HG02610 (cell line): ENCODE data around the gene PDE9A.
"Not testable (repeated sequence)": the region's sequence is repeated elsewhere in the genome, so short reads cannot be mapped to it uniquely, and the experiment has no call there.

Experiments
- ATAC-seq: cut with Tn5 transposase; IDR thresholded peaks from one replicate; pipeline ENCODE4 v1.9.1; 2021; ENCODE audit warnings: mild to moderate bottlenecking, moderate library complexity; ENCODE audit not compliant: unreplicated experiment

PDE9A gene

DNA sequence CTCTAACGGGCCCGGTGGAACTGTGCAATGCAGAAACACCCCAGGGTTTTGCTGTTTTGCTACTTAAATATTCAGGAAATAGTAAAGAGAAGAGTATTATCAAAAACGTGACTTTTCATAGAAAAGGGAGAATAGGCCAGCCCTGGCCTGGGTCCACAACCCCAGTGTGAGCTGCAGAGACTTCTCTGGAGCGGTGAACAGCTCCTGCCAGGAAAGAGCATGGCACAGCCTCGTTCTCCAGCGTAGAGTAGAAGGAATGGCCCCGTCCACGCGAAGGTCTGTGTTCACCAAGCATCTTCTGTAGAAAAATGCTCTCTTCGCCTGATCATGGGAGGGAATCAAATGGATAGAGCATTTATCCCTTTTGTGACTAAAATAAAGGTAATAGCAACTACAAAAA lies 51.4 kb downstream of the PDE9A start:
- no peak for ATAC-seq

DNA sequence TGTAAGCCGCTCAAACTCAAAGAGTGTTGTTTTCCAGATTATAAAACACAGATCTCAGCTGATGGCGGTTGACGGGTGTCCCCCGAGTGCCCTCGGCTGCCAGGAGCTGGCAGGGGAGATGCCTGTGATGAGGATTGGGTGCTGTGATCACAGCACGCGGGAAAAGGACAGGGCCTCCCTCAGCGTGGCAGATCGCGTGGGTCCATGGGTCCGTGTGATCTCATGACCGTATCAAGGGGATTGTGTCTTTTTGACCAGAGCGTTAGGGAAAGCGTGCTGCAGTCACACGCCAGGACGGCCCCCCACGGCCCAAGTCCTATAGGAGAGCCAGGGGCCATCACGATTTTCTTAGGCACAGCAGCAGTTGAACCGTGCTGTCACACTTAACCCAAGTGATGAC lies 51.9 kb downstream of the PDE9A start:
- ATAC-seq: no peak

DNA sequence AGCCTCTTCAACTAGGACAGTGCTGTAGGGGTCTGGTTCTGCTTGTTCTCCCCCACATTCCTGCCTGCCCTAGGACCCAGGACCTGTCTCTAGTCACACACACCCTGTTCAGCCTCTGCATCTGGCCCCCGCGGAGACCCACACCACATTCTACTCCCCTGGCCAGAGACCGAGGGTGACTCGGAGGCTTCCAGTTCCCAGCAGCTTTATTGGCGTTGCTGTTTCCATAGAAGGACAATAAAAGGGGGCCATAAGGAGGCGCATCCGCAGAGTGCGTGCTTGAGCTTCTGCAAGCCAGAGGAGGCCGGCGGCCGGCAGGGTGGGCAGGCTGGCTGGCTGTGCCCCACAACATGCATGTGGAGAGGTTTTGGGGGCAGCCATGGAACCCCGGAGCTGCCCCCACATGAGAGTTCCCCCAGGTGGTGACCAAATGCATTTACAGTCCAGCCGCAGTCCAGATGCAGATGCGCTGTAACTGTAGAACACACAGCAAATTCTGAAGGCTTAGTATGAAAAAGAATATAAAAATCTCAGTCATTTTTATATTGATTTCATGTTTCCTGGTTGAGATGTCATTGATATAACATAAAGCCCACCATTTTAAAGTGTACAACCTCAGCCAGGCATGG lies 52.4 kb downstream of the PDE9A start:
- ATAC-seq: no peak

DNA sequence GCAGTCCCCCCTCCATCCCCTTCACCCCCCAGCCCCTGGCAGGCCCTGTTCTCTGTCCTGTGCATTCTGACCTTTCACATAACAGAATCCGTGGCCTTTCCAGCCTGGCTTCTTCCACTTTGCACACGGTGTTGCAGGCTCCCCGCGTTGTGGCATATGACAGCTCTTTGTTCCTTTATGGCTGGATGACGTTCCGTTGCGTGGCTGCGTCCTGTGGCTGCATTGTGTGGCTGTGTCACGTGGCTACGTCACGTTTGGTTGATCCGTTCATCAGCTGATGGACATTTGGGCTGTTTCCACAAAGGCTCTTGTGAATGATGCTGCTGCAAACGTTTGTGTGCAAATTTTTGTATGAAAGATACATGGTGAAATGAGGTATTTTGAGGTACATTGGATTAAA lies 53.3 kb downstream of the PDE9A start:
- no peak for ATAC-seq

DNA sequence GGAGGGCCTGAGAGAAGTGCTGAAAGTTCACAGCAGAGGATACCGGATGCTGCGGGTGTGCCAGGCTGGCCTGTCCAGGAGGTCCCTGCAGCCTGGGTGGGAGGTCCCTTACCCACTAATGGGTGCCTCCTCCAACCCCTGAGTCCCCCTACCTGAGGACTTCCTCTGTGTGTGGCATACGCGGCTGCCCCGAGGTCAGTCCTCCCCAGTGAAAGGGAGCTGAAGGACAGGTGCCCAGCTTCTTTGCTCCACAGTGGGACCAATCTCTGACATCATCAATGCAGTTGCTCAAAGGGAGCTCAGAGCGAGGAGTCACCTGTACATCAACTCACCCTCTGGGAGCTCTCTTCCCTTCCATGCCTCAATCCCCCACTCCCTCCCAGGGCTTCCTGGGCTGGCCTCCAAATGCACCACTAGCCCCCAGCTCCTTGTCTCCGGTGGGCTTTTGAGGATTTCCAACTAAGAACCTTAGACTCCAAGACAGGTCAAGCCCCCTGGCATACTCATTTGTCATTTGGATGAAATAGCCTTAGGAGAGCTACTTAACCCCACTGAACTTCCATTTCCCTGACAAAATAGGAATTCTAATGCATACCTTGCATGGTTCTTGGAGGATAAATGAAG lies 53.9 kb downstream of the PDE9A start:
- ATAC-seq: no peak

DNA sequence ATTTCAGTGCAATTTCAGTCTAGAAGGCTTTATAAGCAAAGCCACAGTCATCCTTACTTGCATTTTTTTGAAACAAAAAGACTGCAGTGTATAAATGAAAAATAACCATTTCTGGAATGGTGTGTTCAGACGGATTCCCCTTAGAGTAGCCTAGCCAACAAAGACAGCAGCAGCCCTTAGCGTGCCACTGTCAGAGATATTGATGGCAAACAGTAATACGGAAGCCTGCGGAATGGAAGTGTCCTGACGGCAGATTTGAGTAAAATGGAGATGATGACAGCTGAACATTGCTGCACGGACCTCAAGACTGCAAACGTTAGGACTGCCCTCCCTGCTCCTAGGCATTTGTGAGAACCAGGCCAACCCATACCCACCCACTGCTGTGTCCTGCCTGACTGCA lies 54.7 kb downstream of the PDE9A start:
- ATAC-seq: no peak

DNA sequence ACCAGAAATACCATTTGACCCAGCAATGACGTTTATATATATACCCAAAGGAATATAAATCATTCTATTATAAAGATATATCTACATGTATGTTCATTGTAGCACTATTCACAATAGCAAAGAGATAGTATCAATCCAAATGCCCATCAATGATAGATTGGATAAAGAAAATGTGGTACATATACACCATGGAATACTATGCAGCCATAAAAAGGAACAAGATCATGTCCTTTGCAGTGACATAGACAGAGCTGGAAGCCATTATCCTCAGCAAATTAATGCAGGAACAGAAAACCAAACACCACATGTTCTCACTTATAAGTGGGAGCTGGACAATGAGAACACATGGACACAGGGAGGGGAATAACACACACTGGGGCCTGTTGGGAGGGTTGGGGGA lies 55.5 kb downstream of the PDE9A start:
- ATAC-seq: not testable (repeated sequence)

DNA sequence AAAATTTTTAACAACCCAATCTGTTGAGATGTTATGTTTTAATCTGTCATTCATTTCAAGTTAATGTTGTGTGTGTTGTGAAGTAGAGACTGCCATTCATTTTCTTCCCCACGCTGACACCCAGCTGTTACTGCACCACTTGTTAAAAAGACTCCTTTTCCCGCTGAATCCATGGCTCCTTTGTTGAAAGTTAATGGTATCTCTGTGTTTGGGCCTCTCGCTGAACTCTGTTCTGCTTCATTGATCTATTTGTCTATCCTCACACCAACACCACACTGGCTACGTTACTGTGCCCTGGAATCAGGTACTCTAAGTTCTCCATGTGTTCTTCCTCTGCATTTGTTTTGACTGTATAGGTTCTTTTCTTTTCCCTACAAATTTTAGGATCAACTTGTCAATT lies 58.2 kb downstream of the PDE9A start:
- ATAC-seq: no peak

DNA sequence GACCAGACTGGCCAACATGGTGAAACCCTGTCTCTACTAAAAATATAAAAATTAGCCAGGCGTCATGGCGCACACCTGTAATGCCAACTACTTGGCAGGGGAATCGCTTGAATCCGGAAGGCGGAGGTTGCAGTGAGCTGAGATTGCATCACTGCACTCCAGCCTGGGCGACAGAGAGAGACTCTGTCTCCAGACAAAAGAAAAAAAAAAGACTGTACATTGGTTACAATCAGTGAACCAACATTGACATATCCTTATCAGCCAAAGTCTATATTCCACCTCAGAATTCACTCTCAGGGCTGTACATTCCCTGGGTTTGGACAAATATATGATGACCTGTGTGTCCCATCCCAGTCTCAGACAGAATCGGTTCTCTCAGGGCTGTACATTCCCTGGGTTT lies 62.0 kb downstream of the PDE9A start:
- ATAC-seq: not testable (repeated sequence)

DNA sequence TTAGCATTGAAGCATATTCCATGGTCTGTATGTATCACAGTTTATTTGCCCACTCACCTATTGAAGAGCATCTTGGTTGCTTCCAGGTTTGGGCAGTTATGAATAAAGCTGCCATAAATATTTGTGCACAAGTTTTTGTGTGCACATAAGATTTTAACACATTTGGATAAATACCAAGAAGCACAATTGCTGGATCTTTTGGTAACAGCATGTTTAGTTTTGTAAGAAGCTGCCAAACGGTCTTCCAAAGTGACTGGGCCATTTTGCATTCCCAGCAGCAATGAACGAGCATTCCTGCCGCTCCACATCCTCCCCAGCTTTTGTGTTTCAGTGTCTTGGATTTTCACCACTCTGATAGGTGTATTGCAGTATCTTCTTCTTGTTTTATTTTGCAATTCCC lies 62.7 kb downstream of the PDE9A start:
- no peak for ATAC-seq

DNA sequence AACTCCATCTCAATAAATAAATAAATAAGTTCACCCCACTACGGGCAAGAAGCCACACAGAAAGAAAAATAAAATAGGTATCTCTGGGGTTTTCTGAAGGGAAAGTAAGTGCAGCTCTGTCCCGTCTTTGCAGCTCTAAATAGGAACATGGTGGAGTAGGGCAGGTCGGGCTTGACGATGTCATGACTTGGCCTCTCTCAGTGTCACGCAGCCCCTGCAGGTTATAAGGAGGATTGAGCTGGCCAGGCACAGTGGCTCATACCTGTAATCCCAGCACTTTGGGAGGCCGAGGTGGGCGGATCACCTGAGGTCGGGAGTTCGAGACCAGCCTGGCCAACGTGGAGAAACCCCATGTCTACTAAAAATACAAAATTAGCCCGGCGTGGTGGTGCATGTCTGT lies 67.1 kb downstream of the PDE9A start:
- not testable (repeated sequence) for ATAC-seq

DNA sequence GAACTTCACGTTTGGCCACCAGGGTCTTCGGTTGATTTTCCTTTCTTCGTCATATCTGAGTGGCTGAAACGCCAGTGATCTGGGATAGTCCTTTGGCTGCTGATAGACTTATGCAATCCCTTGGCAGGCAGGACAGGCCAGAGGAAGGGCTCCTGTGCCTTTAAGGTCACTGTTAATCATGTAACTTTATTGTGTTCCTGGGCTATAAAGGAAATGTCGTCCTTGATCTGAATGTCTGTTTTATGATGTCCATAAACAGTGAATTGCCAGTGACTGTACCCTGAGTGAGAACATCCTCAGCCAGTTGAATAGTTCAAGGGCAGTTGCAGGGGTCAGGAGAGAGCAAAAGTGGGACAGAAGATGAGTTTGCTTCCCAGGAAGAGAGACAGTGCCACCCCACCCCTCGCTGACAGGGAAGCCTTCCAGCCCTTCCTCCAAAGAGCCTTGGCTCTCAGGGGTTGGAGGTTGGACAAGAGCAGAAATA lies 68.0 kb downstream of the PDE9A start:
- ATAC-seq: no peak

DNA sequence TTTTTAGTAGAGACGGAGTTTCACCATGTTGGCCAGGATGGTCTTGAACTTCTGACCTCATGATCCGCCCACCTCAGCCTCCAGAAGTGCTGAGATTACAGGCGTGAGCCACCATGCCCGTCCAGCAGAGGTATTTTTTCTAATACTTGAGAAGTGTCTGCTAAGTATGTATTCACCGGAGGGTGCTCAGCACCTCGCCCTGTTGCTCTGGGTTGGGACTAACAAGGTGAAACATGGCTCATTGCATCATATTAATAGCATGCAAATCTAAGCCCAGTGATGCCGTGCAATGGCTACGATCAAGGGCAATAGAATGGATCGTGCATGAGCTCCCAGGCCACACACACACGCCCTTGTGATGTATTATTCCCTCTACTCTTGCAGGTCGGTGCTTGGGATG lies 68.7 kb downstream of the PDE9A start:
- ATAC-seq: no peak

DNA sequence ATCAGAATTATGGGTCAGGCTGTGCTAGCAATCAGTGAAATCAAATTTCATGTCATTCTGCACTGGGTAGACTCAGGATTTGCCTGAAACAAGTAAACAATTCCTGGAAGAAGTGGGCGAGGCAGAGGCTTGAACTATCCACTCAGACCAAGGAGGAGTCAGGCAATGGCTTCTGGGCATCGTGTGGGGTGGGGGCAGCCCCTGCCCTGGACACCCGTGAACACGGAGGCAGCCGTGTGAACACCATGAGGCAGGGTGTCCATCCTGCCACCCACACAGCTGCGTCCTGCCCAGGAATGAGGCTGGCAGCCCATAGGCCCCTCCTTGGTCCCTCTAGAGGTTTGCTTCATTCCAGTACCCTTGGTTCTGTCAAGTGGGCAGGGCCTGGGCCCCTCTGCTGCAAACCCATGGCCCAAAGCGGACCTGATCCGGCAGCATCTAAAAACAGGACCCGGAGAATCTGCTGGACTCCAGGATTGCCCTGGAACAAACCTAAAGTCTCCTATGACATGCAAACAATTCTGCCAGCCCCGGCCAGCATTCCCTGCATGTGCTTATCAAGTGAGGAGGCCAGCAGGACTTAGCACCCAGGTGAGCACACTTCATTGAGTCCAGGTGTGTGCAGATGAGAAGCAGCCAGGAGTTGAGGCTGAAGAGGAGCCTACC lies 69.5 kb downstream of the PDE9A start:
- no peak for ATAC-seq

DNA sequence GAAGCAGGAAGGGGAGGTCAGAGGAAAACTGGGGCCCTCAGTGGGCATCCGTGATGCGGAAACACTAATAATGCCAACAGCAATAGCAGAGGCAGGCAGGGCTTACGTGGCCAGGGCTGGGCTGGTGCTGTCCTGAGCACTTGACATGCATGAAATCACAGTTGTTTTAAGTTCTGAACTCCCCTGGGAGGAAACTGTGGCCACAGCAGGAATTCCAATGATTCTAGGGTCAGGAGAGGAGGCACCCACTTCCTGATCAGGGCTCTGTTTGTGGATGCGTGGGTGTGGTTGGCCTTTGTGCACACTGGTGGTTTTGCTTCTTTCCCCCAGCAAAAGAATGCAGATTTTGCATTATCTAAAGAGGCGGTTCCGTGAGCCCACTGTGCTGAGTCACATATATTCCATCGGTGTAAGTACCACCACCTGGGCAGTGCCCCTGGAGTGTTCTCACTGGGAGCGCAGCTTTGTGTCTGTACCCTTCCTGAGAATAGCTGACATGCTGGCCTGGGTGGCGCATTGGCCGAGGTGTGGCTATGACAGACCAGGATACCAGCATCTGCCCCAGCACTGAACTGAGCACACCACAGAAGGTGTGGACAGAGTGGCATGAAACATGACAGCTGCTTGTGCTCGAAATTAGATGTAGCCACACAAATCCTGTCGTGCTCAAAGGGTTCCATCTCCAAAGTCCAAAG lies 71.0 kb downstream of the PDE9A start:
- no peak for ATAC-seq

DNA sequence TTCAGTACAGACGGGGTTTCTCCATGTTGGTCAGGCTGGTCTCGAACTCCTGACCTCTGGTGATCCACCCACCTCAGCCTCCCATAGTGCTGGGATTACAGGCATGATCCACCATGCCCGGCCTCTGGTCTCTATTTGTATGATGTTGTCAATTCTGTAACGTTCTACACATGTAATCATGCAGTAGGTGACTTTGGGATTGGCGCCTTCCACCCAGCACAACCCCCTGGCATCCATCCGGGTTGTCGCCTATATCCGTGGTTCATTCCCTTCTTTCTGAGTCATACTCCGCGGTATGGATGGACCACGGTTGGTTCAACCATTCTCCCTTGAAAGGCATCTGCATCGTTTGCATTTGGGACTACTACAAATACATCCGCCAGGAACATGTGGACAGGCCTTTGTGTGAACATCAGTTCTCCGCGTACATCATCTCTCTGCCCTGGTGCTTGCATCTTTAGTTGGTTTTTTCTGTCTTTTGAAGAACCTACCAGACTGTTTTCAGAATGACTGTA lies 72.1 kb downstream of the PDE9A start:
- no peak for ATAC-seq

DNA sequence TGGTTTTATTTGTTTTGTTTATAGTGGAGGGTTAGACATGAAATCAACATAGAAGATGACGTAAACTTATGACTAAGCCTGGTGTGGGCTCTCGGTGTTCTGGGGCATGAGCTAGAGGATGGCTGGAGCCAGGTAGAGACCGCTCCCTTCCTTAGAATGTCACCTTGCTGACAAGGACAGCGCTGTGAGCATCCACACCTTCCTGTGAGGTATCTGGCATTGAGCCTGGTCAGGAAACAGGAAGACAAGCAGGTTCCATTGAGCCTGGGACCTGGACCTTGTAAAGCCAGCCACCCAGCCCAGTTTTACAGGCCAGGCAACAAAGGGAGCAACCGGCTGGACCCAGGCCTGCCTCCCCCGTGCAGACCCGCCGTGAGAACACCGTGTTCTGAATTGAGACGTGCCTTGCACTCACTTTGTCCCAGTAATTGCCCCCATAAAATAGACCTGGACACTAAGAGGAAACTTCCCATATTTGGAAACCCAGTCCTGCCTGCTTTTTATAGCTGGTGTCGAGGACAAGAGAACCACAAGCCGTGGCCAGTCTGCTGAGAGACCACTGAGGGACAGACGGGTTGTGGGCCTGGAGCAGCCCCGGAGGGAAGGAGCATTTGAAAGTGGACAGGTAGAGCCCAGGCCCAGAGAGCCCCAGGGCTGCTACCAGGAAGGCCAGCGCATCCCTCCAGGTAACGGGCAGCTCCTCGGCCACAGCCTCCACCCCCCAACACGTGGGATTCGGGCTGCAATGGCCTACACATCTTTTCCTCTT lies 78.0 kb downstream of the PDE9A start:
- no peak for ATAC-seq

DNA sequence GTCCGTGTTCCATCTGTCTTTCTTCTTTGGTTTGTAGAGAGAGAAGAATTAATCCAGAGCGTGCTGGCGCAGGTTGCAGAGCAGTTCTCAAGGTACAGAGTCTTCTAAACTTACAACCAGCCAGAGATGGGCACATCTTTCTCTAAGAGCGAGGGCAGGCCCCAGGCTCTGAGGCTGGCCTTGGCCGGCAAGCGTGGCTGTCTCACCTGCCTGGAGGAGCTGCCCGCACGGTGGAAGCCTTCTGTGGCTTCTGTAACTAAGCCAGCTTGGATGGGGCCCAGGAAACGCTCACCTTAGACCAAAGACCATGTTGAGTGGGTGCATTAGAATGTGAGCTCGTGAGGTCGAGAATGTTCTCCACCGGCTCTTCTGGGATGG lies 78.6 kb downstream of the PDE9A start:
- no peak for ATAC-seq

DNA sequence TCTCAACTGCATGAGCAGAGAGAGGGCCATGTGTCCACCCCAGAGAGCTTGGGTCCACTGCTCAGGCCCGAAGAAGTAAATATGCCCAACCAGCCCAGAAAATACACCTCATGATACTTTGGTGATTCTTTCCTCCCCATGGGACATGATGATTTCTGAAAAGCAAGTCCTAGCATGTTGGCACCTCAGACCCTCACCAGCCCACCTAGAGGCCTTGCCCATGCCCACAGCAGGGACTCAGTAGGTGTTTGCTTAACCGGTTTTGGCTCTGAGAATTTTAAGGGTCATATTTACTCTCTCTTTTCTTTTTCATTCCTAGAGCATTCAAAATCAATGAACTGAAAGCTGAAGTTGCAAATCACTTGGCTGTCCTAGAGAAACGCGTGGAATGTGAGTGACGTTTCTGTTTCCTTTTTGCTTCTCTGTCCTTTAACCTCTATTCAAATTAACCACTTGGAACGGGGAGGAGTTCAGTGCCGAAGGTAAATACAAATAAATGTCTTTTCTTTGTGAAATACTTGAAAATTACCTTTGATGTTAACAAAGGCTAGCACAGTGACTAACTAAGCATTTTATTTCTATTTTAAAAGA lies 79.7 kb downstream of the PDE9A start:
- no peak for ATAC-seq

DNA sequence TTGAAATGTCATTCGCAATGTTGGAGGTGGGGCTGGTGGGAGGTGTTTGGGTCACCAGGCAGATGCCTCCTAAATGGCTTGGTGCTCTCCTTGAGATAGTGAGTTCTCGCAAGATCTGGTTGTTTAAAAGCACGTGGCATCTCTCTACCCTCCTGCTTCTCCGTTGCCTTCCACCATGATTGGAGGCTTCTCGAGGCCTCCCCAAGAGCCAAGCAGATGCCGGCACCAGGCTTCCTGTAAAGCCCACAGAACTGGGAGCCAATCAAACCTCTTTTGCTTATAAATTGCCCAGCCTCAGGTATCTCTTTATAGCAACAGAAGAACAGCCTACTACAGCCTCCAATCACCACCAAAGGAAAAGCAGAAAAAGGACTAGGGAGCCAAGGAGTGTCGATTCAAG lies 80.5 kb downstream of the PDE9A start:
- ATAC-seq: no peak
